ENCODE data around the gene GPER1.

GPER1 gene

GRCh38 chr7:1087465-1087814 lies 473 bp upstream of the GPER1 start:
- Histone ChIP-seq H3F3A (ENCODE audit: insufficient read depth, low read length) (no peaks in the 10 kb centered on the region), H3K9me3 (ENCODE audit: low read length) (no peaks in the 10 kb centered on the region), H3K4me2 (ENCODE audit: low read length) (peak overlapping the region; percentile 71), H3K79me2 (ENCODE audit: insufficient read depth, low read length) (no peaks in the 10 kb centered on the region), H3K4me3 (ENCODE audit: low read depth, low read length, poor library complexity, severe bottlenecking) (peak overlapping the region; percentile 51), H4K20me1 (ENCODE audit: insufficient read depth, low read length) (no peaks in the 10 kb centered on the region), H3K36me3 (ENCODE audit: insufficient read depth, low read length) (peaks cover 6% of the 10 kb centered on the region), H3K4me1 (ENCODE audit: insufficient read depth, low read length, severe bottlenecking) (peaks cover 15% of the 10 kb centered on the region), H3K9ac (ENCODE audit: low read length) (no peak overlapping the region; the same call in 1 of the 2 replicates), H3K27me3 (ENCODE audit: insufficient read depth, low read length) (0 out of 2 replicates have a peak, but pooled peaks cover 11% of the 10 kb centered on the region), H2AFZ (ENCODE audit: low read length) (no peak overlapping the region), H3K27ac (ENCODE audit: low read depth, low read length, poor library complexity, severe bottlenecking) (no peak overlapping the region), H3K9me2 (ENCODE audit: low read depth, low read length) (no peaks in the 10 kb centered on the region)
- TF ChIP-seq CTCF (IDR thresholded peaks at IDR 0.05; ENCODE audit: low read length) (no peak), EZH2 (IDR thresholded peaks at IDR 0.05; ENCODE audit: borderline replicate concordance, low read length) (no peak)

- Histone ChIP-seq H3K9ac (ENCODE audit: low read length) (no peak overlapping the region), H3F3A (ENCODE audit: insufficient read depth, low read length) (no peaks in the 10 kb centered on the region), H3K79me2 (ENCODE audit: insufficient read depth, low read length) (no peaks in the 10 kb centered on the region), H3K9me3 (ENCODE audit: low read length) (no peaks in the 10 kb centered on the region), H4K20me1 (ENCODE audit: insufficient read depth, low read length) (no peaks in the 10 kb centered on the region), H2AFZ (ENCODE audit: low read length) (no peak overlapping the region), H3K4me2 (ENCODE audit: low read length) (no peak overlapping the region), H3K27ac (ENCODE audit: low read depth, low read length, poor library complexity, severe bottlenecking) (no peak overlapping the region), H3K27me3 (ENCODE audit: insufficient read depth, low read length) (0 out of 2 replicates have a peak, but pooled peaks cover 7% of the 10 kb centered on the region), H3K9me2 (ENCODE audit: low read depth, low read length) (no peaks in the 10 kb centered on the region), H3K4me1 (ENCODE audit: insufficient read depth, low read length, severe bottlenecking) (peaks cover 15% of the 10 kb centered on the region), H3K4me3 (ENCODE audit: low read depth, low read length, poor library complexity, severe bottlenecking) (no peak overlapping the region), H3K36me3 (ENCODE audit: insufficient read depth, low read length) (peaks cover 6% of the 10 kb centered on the region)
- TF ChIP-seq EZH2 (IDR thresholded peaks at IDR 0.05; ENCODE audit: borderline replicate concordance, low read length) (no peak), CTCF (IDR thresholded peaks at IDR 0.05; ENCODE audit: low read length) (no peak)
Measured at GRCh38 chr7:1090236-1090635, 2.3 kb downstream of the GPER1 start.

- Histone ChIP-seq H3K4me1 (ENCODE audit: insufficient read depth, low read length, severe bottlenecking) (peaks cover 15% of the 10 kb centered on the region), H3K27ac (ENCODE audit: low read depth, low read length, poor library complexity, severe bottlenecking) (no peak overlapping the region)
Measured at GRCh38 chr7:1090686-1091643, 3.1 kb downstream of the GPER1 start.

More at GRCh38 chr7:1090686-1091643, 3.1 kb downstream of the GPER1 start:
- Histone ChIP-seq H3K27me3 (ENCODE audit: insufficient read depth, low read length) (0 out of 2 replicates have a peak, but pooled peaks cover 7% of the 10 kb centered on the region), H2AFZ (ENCODE audit: low read length) (no peak overlapping the region), H3K36me3 (ENCODE audit: insufficient read depth, low read length) (peaks cover 6% of the 10 kb centered on the region), H3K9me2 (ENCODE audit: low read depth, low read length) (no peaks in the 10 kb centered on the region), H3K4me2 (ENCODE audit: low read length) (no peak overlapping the region), H4K20me1 (ENCODE audit: insufficient read depth, low read length) (no peaks in the 10 kb centered on the region), H3F3A (ENCODE audit: insufficient read depth, low read length) (no peaks in the 10 kb centered on the region), H3K9ac (ENCODE audit: low read length) (no peak overlapping the region), H3K79me2 (ENCODE audit: insufficient read depth, low read length) (no peaks in the 10 kb centered on the region), H3K4me3 (ENCODE audit: low read depth, low read length, poor library complexity, severe bottlenecking) (no peak overlapping the region), H3K9me3 (ENCODE audit: low read length) (no peaks in the 10 kb centered on the region)
- TF ChIP-seq EZH2 (IDR thresholded peaks at IDR 0.05; ENCODE audit: borderline replicate concordance, low read length) (no peak), CTCF (IDR thresholded peaks at IDR 0.05; ENCODE audit: low read length) (no peak)
